ENCODE results near the gene SDR42E2. TPM values are rescaled to one million over a fixed set of nuclear protein-coding genes. Genes with fewer than 3 reads are reported as not detected.

Gene SDR42E2
- total RNA-seq, 4 donors from 2014 or later, result not detected

DNA sequence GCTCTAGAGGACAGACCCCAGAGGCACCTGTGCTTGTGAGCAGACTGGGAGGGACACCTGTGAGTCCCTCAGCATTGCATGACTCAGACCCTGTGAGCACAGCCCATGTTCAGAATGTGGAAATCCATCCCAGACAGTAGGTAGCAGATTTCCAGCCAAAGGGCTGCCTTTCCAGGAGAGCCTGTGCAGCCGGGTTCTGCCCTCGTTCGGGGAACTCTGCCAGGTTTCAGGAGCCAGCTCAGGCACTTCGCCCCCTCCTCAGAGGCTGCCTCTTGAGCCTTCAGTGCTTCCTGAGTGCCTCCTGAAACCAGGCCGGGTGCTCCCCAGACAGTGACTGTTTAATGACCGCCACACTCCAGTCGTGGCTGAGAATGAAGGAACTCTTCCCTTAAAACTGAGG, 23.3 kb upstream of the SDR42E2 start:
- DNase-seq (ENCODE audit: low spot score) (no peak), ATAC-seq (ENCODE audit: low FRiP score) (no peak)
- TF ChIP-seq CTCF (IDR thresholded peaks at IDR 0.05), result no peak

DNA sequence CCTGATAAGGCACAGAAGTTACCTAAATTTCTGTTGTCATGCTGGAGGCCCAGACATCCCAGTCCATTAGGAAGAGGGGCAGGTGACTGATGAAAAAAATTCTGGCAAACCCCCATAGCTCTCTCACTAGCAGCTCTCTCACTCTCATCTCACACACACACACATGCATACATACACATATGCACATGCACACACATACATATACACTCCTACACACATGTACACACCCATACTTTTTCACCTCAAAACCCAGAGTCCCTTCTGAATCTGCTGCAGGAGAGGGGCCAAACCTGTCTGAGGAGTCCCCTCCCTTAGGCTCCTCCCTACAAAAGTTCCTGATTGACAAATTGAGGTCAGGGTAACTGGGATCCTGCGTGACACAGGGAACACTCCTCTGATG, 22.6 kb upstream of the SDR42E2 start:
- ATAC-seq (ENCODE audit: low FRiP score), result no peak
- no peak for TF ChIP-seq CTCF (IDR thresholded peaks at IDR 0.05)
- DNase-seq (ENCODE audit: low spot score), result no peak

GRCh38 chr16:22141767-22142166, 20.5 kb upstream of the SDR42E2 start:
- no peak for ATAC-seq (ENCODE audit: low FRiP score)
- no peak for DNase-seq (ENCODE audit: low spot score)
- no peak for TF ChIP-seq CTCF (IDR thresholded peaks at IDR 0.05)

DNA sequence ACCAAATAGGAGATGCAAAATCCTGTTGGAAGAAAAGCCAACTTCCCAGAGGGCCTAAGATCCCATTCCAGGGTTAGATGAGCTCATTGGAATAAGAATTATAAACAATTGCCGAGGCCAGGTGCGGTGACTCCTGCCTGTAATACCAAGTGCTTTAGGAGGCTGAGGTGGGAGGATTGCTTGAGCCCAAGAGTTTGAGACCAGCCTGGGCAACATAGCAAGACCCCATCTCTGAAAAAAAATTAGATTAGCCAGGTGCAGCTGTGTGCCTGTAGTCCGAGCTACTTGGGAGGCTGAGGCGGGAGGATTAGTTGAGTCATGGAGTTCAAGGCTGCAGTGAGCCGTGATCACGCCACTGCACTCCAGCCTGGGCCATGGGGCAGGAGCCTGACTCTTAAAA, 17.8 kb upstream of the SDR42E2 start:
- DNase-seq (ENCODE audit: low spot score) (no peak), ATAC-seq (ENCODE audit: low FRiP score) (no peak)
- TF ChIP-seq CTCF (IDR thresholded peaks at IDR 0.05), result no peak

- DNase-seq (ENCODE audit: low spot score), result no peak
- no peak for ATAC-seq (ENCODE audit: low FRiP score)
- TF ChIP-seq CTCF (IDR thresholded peaks at IDR 0.05), result no peak
Observed at GRCh38 chr16:22147853-22148252, 14.5 kb upstream of the SDR42E2 start.

- no peak for ATAC-seq (ENCODE audit: low FRiP score)
Observed at GRCh38 chr16:22151246-22151998, 10.9 kb upstream of the SDR42E2 start.

More at GRCh38 chr16:22151246-22151998, 10.9 kb upstream of the SDR42E2 start:
- DNase-seq (ENCODE audit: low spot score), result no peak
- TF ChIP-seq CTCF (IDR thresholded peaks at IDR 0.05), result no peak
